Measurements from ENCODE around the gene MTHFSD.

The MTHFSD gene

GRCh38 chr16:86549076-86549892 lies 5.8 kb downstream of the MTHFSD start:
- TF ChIP-seq EZH2phosphoT487 (IDR thresholded peaks at IDR 0.05; ENCODE audit: low read length) (no peak), EZH2 (optimal IDR thresholded peaks at IDR 0.05; ENCODE audit: low read depth, low read length) (no peak)
- TF ChIP-seq, protein P1, sequence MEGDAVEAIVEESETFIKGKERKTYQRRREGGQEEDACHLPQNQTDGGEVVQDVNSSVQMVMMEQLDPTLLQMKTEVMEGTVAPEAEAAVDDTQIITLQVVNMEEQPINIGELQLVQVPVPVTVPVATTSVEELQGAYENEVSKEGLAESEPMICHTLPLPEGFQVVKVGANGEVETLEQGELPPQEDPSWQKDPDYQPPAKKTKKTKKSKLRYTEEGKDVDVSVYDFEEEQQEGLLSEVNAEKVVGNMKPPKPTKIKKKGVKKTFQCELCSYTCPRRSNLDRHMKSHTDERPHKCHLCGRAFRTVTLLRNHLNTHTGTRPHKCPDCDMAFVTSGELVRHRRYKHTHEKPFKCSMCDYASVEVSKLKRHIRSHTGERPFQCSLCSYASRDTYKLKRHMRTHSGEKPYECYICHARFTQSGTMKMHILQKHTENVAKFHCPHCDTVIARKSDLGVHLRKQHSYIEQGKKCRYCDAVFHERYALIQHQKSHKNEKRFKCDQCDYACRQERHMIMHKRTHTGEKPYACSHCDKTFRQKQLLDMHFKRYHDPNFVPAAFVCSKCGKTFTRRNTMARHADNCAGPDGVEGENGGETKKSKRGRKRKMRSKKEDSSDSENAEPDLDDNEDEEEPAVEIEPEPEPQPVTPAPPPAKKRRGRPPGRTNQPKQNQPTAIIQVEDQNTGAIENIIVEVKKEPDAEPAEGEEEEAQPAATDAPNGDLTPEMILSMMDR (IDR thresholded peaks at IDR 0.05; ENCODE audit: low read length) = no peak
- Histone ChIP-seq H3K9me2 (replicated peaks; ENCODE audit: insufficient read depth, low read length) (no peaks in the 10 kb centered on the region), H3F3A (ENCODE audit: insufficient read depth, low read length) (no peaks in the 10 kb centered on the region), H3K79me2 (ENCODE audit: low read length) (no peaks in the 10 kb centered on the region), H3K27ac (ENCODE audit: low read length) (no peak overlapping the region), H3K36me3 (replicated peaks; ENCODE audit: insufficient read depth, low read length) (no peaks in the 10 kb centered on the region), H3K9me3 (replicated peaks; ENCODE audit: insufficient read depth, low read length) (no peaks in the 10 kb centered on the region), H3K9ac (ENCODE audit: low read length) (no peak overlapping the region), H4K20me1 (ENCODE audit: insufficient read depth, low read length) (no peaks in the 10 kb centered on the region), H3K4me3 (ENCODE audit: low read length) (no peak overlapping the region), H3K4me1 (ENCODE audit: low read length) (no peaks in the 10 kb centered on the region), H2AFZ (ENCODE audit: low read length) (no peak overlapping the region), H3K27me3 (replicated peaks; ENCODE audit: insufficient read depth, low read length) (no peaks in the 10 kb centered on the region), H3K4me2 (ENCODE audit: low read depth, low read length) (no peak overlapping the region)
- no peak for DNase-seq

GRCh38 chr16:86547286-86547685 lies 7.7 kb downstream of the MTHFSD start:
- Histone ChIP-seq H3K4me1 (ENCODE audit: low read length) (no peaks in the 10 kb centered on the region), H2AFZ (ENCODE audit: low read length) (no peak overlapping the region), H3K9me3 (replicated peaks; ENCODE audit: insufficient read depth, low read length) (no peaks in the 10 kb centered on the region), H3F3A (ENCODE audit: insufficient read depth, low read length) (no peaks in the 10 kb centered on the region), H3K27me3 (replicated peaks; ENCODE audit: insufficient read depth, low read length) (no peaks in the 10 kb centered on the region), H3K36me3 (replicated peaks; ENCODE audit: insufficient read depth, low read length) (no peaks in the 10 kb centered on the region), H3K4me3 (ENCODE audit: low read length) (no peak overlapping the region), H3K9ac (ENCODE audit: low read length) (no peak overlapping the region), H3K79me2 (ENCODE audit: low read length) (no peaks in the 10 kb centered on the region), H3K27ac (ENCODE audit: low read length) (no peak overlapping the region), H3K4me2 (ENCODE audit: low read depth, low read length) (no peak overlapping the region), H4K20me1 (ENCODE audit: insufficient read depth, low read length) (no peaks in the 10 kb centered on the region), H3K9me2 (replicated peaks; ENCODE audit: insufficient read depth, low read length) (no peaks in the 10 kb centered on the region)
- no peak for DNase-seq
- TF ChIP-seq, protein P1 (IDR thresholded peaks at IDR 0.05; ENCODE audit: low read length) = no peak
- TF ChIP-seq EZH2phosphoT487 (IDR thresholded peaks at IDR 0.05; ENCODE audit: low read length) (no peak), EZH2 (optimal IDR thresholded peaks at IDR 0.05; ENCODE audit: low read depth, low read length) (no peak)

DNA sequence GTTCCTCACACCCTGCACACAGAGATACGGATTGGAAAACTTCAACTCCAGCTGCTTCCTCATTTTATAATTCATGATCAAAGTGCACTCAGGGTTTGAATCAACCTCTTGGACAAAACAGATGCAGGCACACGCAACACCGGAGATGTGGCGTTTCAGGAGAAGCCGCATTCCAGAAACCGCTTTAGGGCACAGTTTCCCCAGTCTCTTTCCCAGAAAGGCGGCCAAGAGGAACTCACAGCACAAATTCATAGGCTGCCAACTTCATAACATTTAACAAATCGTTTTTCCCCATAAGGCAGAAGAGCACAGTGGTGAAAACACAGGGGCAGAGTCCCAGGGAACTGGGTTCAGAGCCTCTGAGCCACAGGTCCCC lies 8.4 kb downstream of the MTHFSD start:
- Histone ChIP-seq H2AFZ (ENCODE audit: low read length) (no peak overlapping the region), H3F3A (ENCODE audit: insufficient read depth, low read length) (no peaks in the 10 kb centered on the region), H3K27me3 (replicated peaks; ENCODE audit: insufficient read depth, low read length) (no peaks in the 10 kb centered on the region), H3K9me3 (replicated peaks; ENCODE audit: insufficient read depth, low read length) (no peaks in the 10 kb centered on the region), H3K79me2 (ENCODE audit: low read length) (no peaks in the 10 kb centered on the region), H3K4me1 (ENCODE audit: low read length) (no peaks in the 10 kb centered on the region), H3K9ac (ENCODE audit: low read length) (no peak overlapping the region), H3K9me2 (replicated peaks; ENCODE audit: insufficient read depth, low read length) (no peaks in the 10 kb centered on the region), H4K20me1 (ENCODE audit: insufficient read depth, low read length) (no peaks in the 10 kb centered on the region), H3K4me3 (ENCODE audit: low read length) (no peak overlapping the region), H3K27ac (ENCODE audit: low read length) (no peak overlapping the region), H3K36me3 (replicated peaks; ENCODE audit: insufficient read depth, low read length) (no peaks in the 10 kb centered on the region), H3K4me2 (ENCODE audit: low read depth, low read length) (no peak overlapping the region)
- TF ChIP-seq, protein P1 (IDR thresholded peaks at IDR 0.05; ENCODE audit: low read length) = no peak
- no peak for TF ChIP-seq EZH2phosphoT487 (IDR thresholded peaks at IDR 0.05; ENCODE audit: low read length)
- no peak for TF ChIP-seq EZH2 (optimal IDR thresholded peaks at IDR 0.05; ENCODE audit: low read depth, low read length)
- no peak for DNase-seq

All from MM.1S (cell line).